Type B pancreatic cell (in vitro differentiated cells): Measurements from ENCODE around the gene SHMT2. TPM values are rescaled to one million over a fixed set of nuclear protein-coding genes. Genes with fewer than 3 reads are reported as not detected.

Source experiments
- DNase-seq: peaks from one replicate; pipeline ENCODE4 v3.0.0; 2021; ENCODE audit warnings: mixed read lengths; ENCODE audit not compliant: unreplicated experiment; ENCODE audit errors: extremely low spot score
- H3K27ac Mint-ChIP-seq: 2 replicates; pipeline ENCODE4 v1.8.0; 2021; ENCODE audit warnings: mild to moderate bottlenecking, mixed read lengths
- H3K27me3 Mint-ChIP-seq: 2 replicates; pipeline ENCODE4 v1.8.0; 2021; ENCODE audit warnings: mixed read lengths
- H3K36me3 Mint-ChIP-seq: 2 replicates; pipeline ENCODE4 v1.8.0; 2021; ENCODE audit warnings: mixed read lengths
- H3K4me1 Mint-ChIP-seq: one replicate; pipeline ENCODE4 v1.8.0; 2021; ENCODE audit warnings: mixed read lengths; ENCODE audit not compliant: unreplicated experiment
- H3K4me3 Mint-ChIP-seq: 2 replicates; pipeline ENCODE4 v1.8.0; 2021; ENCODE audit warnings: mild to moderate bottlenecking, mixed read lengths
- H3K9me3 Mint-ChIP-seq: 2 replicates; pipeline ENCODE4 v1.8.0; 2021; ENCODE audit warnings: mixed read lengths
- CTCF ChIP-seq: fragments of 200-600 bp; sonication (generic); conservative IDR thresholded peaks from 2 replicates; pipeline ENCODE4 v1.5.0; 2021; ENCODE audit warnings: antibody characterized with exemption, mild to moderate bottlenecking
- long read RNA-seq: library from polyadenylated mRNA; unstranded; transcript quantifications from one replicate; pipeline ENCODE4 v2.0.0, GENCODE V29; 2020
- total RNA-seq: library from RNA; stranded (reverse); gene quantifications from 2 replicates; pipeline ENCODE4 v1.2.1, GENCODE V29; 2021; ENCODE audit warnings: low replicate concordance

SHMT2 gene
- total RNA-seq: 108 and 131 TPM in 2 replicates
- long read RNA-seq, transcript SHMT2-201 (12 exons, 2,537 nt): major isoform, 334 of 390 reads
- long read RNA-seq, partial matches to known transcripts: 15 of 390 reads
- long read RNA-seq, other reads (novel, unspliced or antisense): 34 of 390 reads

GRCh38 chr12:57229634-57230380 lies at the start of gene SHMT2:
Gene SHMT2, plus strand, starts transcription at chr12:57229711. Its CDS starts 68 bp downstream, at chr12:57229779.
- H3K36me3 Mint-ChIP-seq: peaks cover 9% of the 10 kb centered on the region
- DNase-seq: peak; percentile 95
- TF ChIP-seq CTCF: no peak
- H3K9me3 Mint-ChIP-seq: no peaks in the 10 kb centered on the region
- H3K27me3 Mint-ChIP-seq: peaks cover 23% of the 10 kb centered on the region
- H3K4me1 Mint-ChIP-seq: peaks cover 50% of the 10 kb centered on the region
- H3K4me3 Mint-ChIP-seq: peak within 1 kb of the TSS; percentile 98
- H3K27ac Mint-ChIP-seq: peak within 1 kb of the TSS; percentile 91

DNA sequence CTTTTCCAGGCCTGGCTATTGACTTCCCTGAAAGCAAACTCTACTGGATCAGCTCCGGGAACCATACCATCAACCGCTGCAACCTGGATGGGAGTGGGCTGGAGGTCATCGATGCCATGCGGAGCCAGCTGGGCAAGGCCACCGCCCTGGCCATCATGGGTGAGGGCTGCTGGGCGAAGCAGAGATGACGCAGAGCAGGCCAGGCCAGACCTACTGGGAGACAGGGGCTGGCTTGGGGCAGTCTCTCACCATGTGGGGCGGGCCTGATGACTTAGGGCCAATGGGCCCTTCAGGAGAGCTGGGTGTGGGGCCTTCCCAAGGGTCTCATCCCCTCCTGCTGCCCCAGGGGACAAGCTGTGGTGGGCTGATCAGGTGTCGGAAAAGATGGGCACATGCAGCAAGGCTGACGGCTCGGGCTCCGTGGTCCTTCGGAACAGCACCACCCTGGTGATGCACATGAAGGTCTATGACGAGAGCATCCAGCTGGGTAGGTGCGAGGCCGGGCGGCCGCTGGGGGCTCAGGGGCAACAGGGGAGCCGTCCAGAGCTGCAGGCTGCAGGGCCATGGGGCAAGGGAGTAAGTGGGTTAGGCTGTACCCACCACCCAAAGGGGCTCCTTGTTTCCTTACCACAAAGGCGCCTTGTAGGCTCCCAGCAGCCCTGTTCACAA lies 49.1 kb upstream of the SHMT2 start:
- TF ChIP-seq CTCF: no peak
- no peak overlapping the region for H3K27ac Mint-ChIP-seq
- no peaks in the 10 kb centered on the region for H3K27me3 Mint-ChIP-seq
- no peak for DNase-seq
- no peaks in the 10 kb centered on the region for H3K9me3 Mint-ChIP-seq
- H3K36me3 Mint-ChIP-seq: peaks cover 19% of the 10 kb centered on the region
- peaks cover 16% of the 10 kb centered on the region for H3K4me1 Mint-ChIP-seq
- no peak overlapping the region for H3K4me3 Mint-ChIP-seq

GRCh38 chr12:57181072-57181471 lies 48.4 kb upstream of the SHMT2 start:
- Mint-ChIP-seq H3K27ac (peak overlapping the region; percentile 67), H3K27me3 (no peaks in the 10 kb centered on the region), H3K36me3 (peaks cover 19% of the 10 kb centered on the region), H3K4me1 (peaks cover 16% of the 10 kb centered on the region), H3K9me3 (no peaks in the 10 kb centered on the region), H3K4me3 (peak overlapping the region; percentile 4)
- TF ChIP-seq CTCF: no peak
- DNase-seq: no peak

- H3K27ac Mint-ChIP-seq: peak overlapping the region; percentile 67
- H3K36me3 Mint-ChIP-seq: peaks cover 19% of the 10 kb centered on the region
- H3K4me1 Mint-ChIP-seq: peaks cover 16% of the 10 kb centered on the region
- H3K27me3 Mint-ChIP-seq: no peaks in the 10 kb centered on the region
- no peak for TF ChIP-seq CTCF
- peak overlapping the region; percentile 4 for H3K4me3 Mint-ChIP-seq
- H3K9me3 Mint-ChIP-seq: no peaks in the 10 kb centered on the region
- DNase-seq: no peak
Observed at GRCh38 chr12:57181561-57182155, 47.9 kb upstream of the SHMT2 start.

GRCh38 chr12:57182918-57183575 lies 46.5 kb upstream of the SHMT2 start:
- Mint-ChIP-seq H3K4me3 (no peak overlapping the region), H3K36me3 (peaks cover 19% of the 10 kb centered on the region), H3K27ac (peak overlapping the region; percentile 73)

More at GRCh38 chr12:57182918-57183575, 46.5 kb upstream of the SHMT2 start:
- TF ChIP-seq CTCF: peak; percentile 94
- Mint-ChIP-seq H3K9me3 (no peaks in the 10 kb centered on the region), H3K27me3 (no peaks in the 10 kb centered on the region), H3K4me1 (peaks cover 16% of the 10 kb centered on the region)
- DNase-seq: peak; percentile 86
